ENCODE data around the gene KCNJ16. TPM values are rescaled to one million over a fixed set of nuclear protein-coding genes. Genes with fewer than 3 reads are reported as not detected.

The KCNJ16 gene
- total RNA-seq, 2 donors from 2014 or later: 53.4 to 58.6 TPM

DNA sequence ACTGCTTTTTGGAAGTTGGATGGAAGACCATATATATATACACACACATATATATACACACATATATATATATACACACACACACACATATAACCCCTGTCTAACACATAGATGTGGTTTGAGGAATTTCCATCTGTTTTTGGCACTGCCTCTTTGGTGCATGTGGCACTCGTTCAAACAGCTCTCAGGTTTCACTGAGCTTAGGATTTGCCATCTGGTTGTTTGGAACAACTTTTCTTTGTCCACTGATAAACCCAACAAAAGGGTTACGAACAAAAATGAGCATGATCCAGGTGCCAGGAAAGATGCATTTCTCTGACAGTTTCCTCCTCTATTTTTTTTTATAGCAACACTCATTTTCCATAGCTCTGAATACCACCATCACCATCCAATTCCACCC, 14.6 kb upstream of the KCNJ16 start:
- WGBS, 2 donors: 2 to 13% methylated on average over 2 of the region's 2 CpGs
- intact Hi-C loops (cut with DNase I): no loop called here
- Histone ChIP-seq H3K9me3 (no peaks in the 10 kb centered on the region), H3K4me3 (no peak overlapping the region), H3K36me3 (replicated peaks in 1 of 2; ENCODE audit: insufficient read depth in 1 of 2, low read depth in 2 of 2) (no peaks in the 10 kb centered on the region), H3K27me3 (no peaks in the 10 kb centered on the region), H3K4me1 (peaks cover 24% of the 10 kb centered on the region), H3K27ac (peak overlapping the region in 1 of 4 donors; percentile 19)
- no peak for TF ChIP-seq POLR2A (IDR thresholded peaks at IDR 0.05)
- TF ChIP-seq, protein P1, sequence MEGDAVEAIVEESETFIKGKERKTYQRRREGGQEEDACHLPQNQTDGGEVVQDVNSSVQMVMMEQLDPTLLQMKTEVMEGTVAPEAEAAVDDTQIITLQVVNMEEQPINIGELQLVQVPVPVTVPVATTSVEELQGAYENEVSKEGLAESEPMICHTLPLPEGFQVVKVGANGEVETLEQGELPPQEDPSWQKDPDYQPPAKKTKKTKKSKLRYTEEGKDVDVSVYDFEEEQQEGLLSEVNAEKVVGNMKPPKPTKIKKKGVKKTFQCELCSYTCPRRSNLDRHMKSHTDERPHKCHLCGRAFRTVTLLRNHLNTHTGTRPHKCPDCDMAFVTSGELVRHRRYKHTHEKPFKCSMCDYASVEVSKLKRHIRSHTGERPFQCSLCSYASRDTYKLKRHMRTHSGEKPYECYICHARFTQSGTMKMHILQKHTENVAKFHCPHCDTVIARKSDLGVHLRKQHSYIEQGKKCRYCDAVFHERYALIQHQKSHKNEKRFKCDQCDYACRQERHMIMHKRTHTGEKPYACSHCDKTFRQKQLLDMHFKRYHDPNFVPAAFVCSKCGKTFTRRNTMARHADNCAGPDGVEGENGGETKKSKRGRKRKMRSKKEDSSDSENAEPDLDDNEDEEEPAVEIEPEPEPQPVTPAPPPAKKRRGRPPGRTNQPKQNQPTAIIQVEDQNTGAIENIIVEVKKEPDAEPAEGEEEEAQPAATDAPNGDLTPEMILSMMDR (IDR thresholded peaks at IDR 0.05): no peak
- DNase-seq (peak; percentile 36 to 57 (median 52)), ATAC-seq (peak; percentile 65)

DNA sequence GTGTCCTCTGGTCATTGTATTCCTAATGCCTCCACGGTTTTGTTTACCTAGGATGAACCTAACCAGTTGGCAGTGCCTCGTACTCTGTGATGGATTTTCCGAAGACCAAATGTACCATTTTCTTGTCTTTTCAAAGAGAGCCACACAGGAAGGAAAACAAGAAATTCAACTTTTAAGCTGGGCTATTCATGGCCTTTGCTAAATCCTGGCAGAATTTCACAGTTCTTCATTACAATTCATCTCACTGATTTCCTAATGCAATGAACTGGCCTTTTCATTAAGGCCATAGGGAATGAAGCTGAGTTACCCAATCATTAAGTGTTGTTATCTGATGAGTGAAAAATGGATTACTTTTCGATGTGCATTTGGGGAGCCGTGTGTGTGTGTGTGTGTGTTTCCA, 7.9 kb upstream of the KCNJ16 start:
- H3K4me3 ChIP-seq: no peak overlapping the region
- no peaks in the 10 kb centered on the region for H3K4me1 ChIP-seq
- H3K9me3 ChIP-seq: no peaks in the 10 kb centered on the region
- WGBS, 2 donors: 48 to 55% methylated on average over 5 of the region's 5 CpGs
- H3K36me3 ChIP-seq (replicated peaks in 1 of 2; ENCODE audit: insufficient read depth in 1 of 2, low read depth in 2 of 2): no peaks in the 10 kb centered on the region
- intact Hi-C loops (cut with DNase I): no loop called here
- DNase-seq (no peak), ATAC-seq (no peak)
- no peaks in the 10 kb centered on the region for H3K27me3 ChIP-seq
- TF ChIP-seq, protein P1 (IDR thresholded peaks at IDR 0.05): no peak
- TF ChIP-seq POLR2A (IDR thresholded peaks at IDR 0.05): no peak
- no peak overlapping the region for H3K27ac ChIP-seq

DNA sequence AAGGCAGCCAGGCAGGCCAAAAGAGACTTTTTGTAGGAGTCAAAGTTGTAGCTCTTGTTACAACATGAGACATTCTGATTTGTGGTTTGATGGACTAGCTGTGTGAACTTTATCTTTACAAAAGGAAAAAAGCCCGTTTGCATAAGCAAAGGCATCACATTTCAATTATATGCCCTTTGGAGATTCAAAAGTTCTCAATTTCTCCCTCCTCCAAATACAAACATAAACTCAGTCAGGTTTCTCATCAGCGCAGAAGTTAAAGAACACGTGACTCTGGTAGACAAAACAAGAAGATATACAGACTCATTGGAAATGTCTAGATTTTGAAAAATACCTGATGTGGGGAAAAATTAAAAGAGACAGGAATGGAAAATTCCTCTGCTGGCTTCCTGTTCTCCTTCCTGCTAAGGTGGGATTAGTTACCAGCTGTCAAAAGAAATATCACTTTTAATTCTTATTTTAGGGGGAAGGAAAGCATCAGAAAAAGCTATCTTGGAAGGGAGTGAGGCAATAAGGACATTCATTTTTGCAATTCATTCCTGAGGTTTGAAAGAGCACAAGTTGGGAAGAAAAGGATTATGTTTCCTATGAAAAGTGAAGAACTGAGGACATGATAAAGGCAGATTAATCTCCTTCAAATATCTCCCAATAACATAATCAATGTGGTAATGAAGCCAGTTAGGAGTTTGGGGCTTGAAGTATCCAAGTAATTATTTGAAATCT, 4.6 kb upstream of the KCNJ16 start:
- no peak for ATAC-seq
- Histone ChIP-seq H3K4me3 (no peak overlapping the region), H3K36me3 (replicated peaks in 1 of 2; ENCODE audit: insufficient read depth in 1 of 2, low read depth in 2 of 2) (no peaks in the 10 kb centered on the region), H3K27ac (no peak overlapping the region), H3K9me3 (no peaks in the 10 kb centered on the region), H3K27me3 (no peaks in the 10 kb centered on the region), H3K4me1 (peaks cover 15% of the 10 kb centered on the region)
- intact Hi-C loops (cut with DNase I): no loop called here
- WGBS, 2 donors: 47 to 54% methylated on average over 3 of the region's 3 CpGs
- no peak for TF ChIP-seq POLR2A (IDR thresholded peaks at IDR 0.05)
- TF ChIP-seq, protein P1 (IDR thresholded peaks at IDR 0.05): no peak
- DNase-seq: no peak

DNA sequence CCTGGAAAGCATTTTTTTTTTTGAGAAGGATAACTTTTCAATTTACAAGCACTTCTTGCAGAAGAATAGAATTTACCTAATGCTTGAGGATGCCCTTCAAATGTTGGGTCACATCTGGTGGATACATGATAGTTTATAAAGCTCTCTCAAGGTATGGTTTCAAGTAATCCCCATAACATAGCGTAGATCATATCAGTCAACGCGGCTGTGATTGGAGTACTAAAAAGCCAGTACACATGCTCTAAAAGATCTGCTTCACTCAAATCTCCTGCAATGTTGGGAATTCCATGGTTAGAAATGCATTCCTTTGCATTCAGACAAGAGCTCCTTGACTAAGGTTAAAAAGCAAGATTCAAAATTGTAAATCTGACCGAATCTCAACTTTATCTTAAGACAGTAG, 3.9 kb upstream of the KCNJ16 start:
- H3K27ac ChIP-seq: no peak overlapping the region
- WGBS, 2 donors: 95 to 97% methylated on average over 4 of the region's 4 CpGs
- no peaks in the 10 kb centered on the region for H3K36me3 ChIP-seq (replicated peaks in 1 of 2; ENCODE audit: insufficient read depth in 1 of 2, low read depth in 2 of 2)
- no peak for DNase-seq
- TF ChIP-seq, protein P1 (IDR thresholded peaks at IDR 0.05): no peak
- TF ChIP-seq POLR2A (IDR thresholded peaks at IDR 0.05): no peak
- no peaks in the 10 kb centered on the region for H3K9me3 ChIP-seq
- intact Hi-C loops (cut with DNase I): no loop called here
- H3K4me1 ChIP-seq: peaks cover 16% of the 10 kb centered on the region
- no peak overlapping the region for H3K4me3 ChIP-seq
- H3K27me3 ChIP-seq: no peaks in the 10 kb centered on the region
- no peak for ATAC-seq

DNA sequence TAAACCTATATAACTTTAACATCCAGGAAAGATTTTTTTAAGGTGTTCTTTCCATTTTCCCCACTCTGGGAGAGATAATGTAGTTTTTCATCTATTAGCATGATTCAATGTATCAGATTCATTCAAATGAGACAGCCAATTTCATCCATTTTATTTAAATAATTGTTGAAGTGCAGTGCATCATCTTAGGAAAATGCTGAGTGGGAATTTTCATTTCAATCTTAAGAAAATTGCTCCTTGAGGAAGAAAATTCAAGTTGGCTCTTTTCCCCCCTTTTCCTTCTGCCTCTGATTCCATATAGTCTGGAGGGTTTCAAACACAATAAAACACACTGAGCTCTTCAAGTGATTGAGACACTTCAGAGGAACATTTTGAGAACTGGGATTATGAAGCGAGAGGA, 3.4 kb upstream of the KCNJ16 start:
- Histone ChIP-seq H3K27me3 (no peaks in the 10 kb centered on the region), H3K9me3 (no peaks in the 10 kb centered on the region), H3K36me3 (replicated peaks in 1 of 2; ENCODE audit: insufficient read depth in 1 of 2, low read depth in 2 of 2) (no peaks in the 10 kb centered on the region), H3K4me1 (peaks cover 16% of the 10 kb centered on the region), H3K4me3 (no peak overlapping the region), H3K27ac (no peak overlapping the region)
- DNase-seq (no peak), ATAC-seq (no peak)
- 88 to 97% methylated on average over 1 of the region's 1 CpG for WGBS, 2 donors
- intact Hi-C loops (cut with DNase I): no loop called here
- TF ChIP-seq, protein P1 (IDR thresholded peaks at IDR 0.05): no peak
- TF ChIP-seq POLR2A (IDR thresholded peaks at IDR 0.05): no peak

All from body of pancreas (tissue), 4 donors.